Skeletal muscle satellite cell (primary cell): ENCODE data around the gene F7.
"Not testable (repeated sequence)": the region's sequence is repeated elsewhere in the genome, so short reads cannot be mapped to it uniquely, and the experiment has no call there.

Experiments used
- H3K27me3 ChIP-seq: 2 replicates; pipeline ENCODE4 v1.7.0; 2013; ENCODE audit warnings: low read length; ENCODE audit not compliant: control insufficient read depth, insufficient read depth
- H3K36me3 ChIP-seq: 2 replicates; pipeline ENCODE4 v1.7.0; 2013; ENCODE audit warnings: mild to moderate bottlenecking, control low read depth, low read length; ENCODE audit not compliant: insufficient read depth
- H3K4me1 ChIP-seq: 2 replicates; pipeline ENCODE4 v1.7.0; 2013; ENCODE audit warnings: low read length; ENCODE audit not compliant: control insufficient read depth, insufficient read depth
- H3K4me2 ChIP-seq: 2 replicates; pipeline ENCODE4 v1.7.0; 2013; ENCODE audit warnings: mild to moderate bottlenecking, low read length
- H3K4me3 ChIP-seq: 2 replicates; pipeline ENCODE4 v1.7.0; 2013; ENCODE audit warnings: low read length
- H3K9ac ChIP-seq: 2 replicates; pipeline ENCODE4 v1.7.0; 2013; ENCODE audit warnings: mild to moderate bottlenecking, low read depth, low read length, moderate library complexity
- H3K9me3 ChIP-seq: replicated peaks from 2 replicates; pipeline ENCODE4 v1.7.0; 2013; ENCODE audit warnings: mild to moderate bottlenecking, control low read depth, low read length

Gene F7

DNA sequence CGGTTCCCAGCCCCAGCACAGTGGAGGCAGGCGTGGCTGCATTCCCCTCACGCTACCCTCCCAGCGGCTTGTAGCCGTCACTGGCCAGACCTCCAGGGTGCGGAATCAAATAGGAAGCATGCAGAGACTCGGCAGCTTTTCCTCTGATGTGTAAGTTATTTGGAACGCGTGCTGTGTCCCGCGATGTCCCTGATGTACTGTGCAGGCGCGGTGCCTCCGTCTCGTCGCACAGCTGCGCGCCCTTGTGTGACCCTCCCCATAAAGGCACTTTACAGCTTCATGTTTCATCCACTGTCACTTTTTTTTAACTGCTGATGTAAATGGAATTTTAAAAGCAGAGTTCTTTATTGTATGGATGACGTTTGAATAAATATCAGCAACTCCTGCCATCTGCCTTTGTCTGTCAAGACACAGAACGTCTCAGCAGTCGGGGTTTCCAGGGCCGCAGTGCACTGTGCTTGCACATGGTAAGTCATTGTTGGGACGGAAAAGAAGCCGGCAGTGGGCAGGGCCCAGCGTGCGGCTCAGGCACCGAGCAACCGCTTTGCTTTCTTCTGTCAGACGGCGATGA lies 7.3 kb upstream of the F7 start:
- Histone ChIP-seq H3K9me3 (no peaks in the 10 kb centered on the region), H3K4me3 (no peak overlapping the region), H3K27me3 (peaks cover 18% of the 10 kb centered on the region), H3K4me1 (no peaks in the 10 kb centered on the region), H3K4me2 (peak overlapping the region; percentile 61), H3K9ac (no peak overlapping the region), H3K36me3 (no peaks in the 10 kb centered on the region)

- no peaks in the 10 kb centered on the region for H3K4me1 ChIP-seq
- no peaks in the 10 kb centered on the region for H3K9me3 ChIP-seq
- H3K27me3 ChIP-seq: peaks cover 20% of the 10 kb centered on the region
- H3K4me2 ChIP-seq: no peak overlapping the region
- H3K4me3 ChIP-seq: no peak overlapping the region
- H3K36me3 ChIP-seq: no peaks in the 10 kb centered on the region
- no peak overlapping the region for H3K9ac ChIP-seq
Measured at GRCh38 chr13:113099142-113099541, 6.4 kb upstream of the F7 start.

DNA sequence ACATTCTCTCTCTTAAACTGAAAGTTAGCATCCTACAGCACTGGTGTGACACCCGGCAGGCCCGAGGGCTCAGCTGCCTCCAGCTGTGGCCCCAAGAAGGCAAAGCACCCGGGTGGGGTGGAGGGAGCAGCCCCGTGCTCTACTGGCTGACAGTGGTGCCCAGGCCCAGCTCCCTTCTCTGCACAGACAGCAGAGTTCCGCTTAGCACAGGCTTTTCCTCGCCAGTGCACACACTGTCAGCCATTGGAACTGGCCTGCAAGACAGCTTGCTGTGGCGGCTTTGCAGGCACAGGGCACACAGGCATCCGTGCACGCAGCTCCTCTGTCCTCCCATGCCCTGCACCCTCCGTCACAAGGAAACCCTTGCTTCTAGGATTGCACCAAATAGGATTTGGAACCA lies 3.3 kb upstream of the F7 start:
- peaks cover 24% of the 10 kb centered on the region for H3K27me3 ChIP-seq
- H3K4me2 ChIP-seq, H3K9ac ChIP-seq, H3K9me3 ChIP-seq, H3K4me1 ChIP-seq, H3K36me3 ChIP-seq, H3K4me3 ChIP-seq: not testable (repeated sequence)

- Histone ChIP-seq H3K36me3 (no peaks in the 10 kb centered on the region), H3K27me3 (peaks cover 24% of the 10 kb centered on the region), H3K4me1 (no peaks in the 10 kb centered on the region), H3K9ac (no peak overlapping the region), H3K4me2 (no peak overlapping the region), H3K4me3 (no peak overlapping the region), H3K9me3 (no peaks in the 10 kb centered on the region)
Measured at GRCh38 chr13:113102727-113103126, 2.9 kb upstream of the F7 start.

GRCh38 chr13:113103646-113104045 lies 1.9 kb upstream of the F7 start:
- Histone ChIP-seq H3K4me1 (no peaks in the 10 kb centered on the region), H3K36me3 (no peaks in the 10 kb centered on the region), H3K4me3 (no peak overlapping the region), H3K27me3 (peaks cover 21% of the 10 kb centered on the region), H3K4me2 (no peak overlapping the region), H3K9me3 (no peaks in the 10 kb centered on the region), H3K9ac (no peak overlapping the region)

- no peaks in the 10 kb centered on the region for H3K9me3 ChIP-seq
- H3K36me3 ChIP-seq: no peaks in the 10 kb centered on the region
- peaks cover 30% of the 10 kb centered on the region for H3K27me3 ChIP-seq
- H3K4me3 ChIP-seq: no peak overlapping the region
- H3K4me2 ChIP-seq: no peak overlapping the region
- no peaks in the 10 kb centered on the region for H3K4me1 ChIP-seq
- H3K9ac ChIP-seq: no peak overlapping the region
Measured at GRCh38 chr13:113105921-113106452, 396 bp downstream of the F7 start.

DNA sequence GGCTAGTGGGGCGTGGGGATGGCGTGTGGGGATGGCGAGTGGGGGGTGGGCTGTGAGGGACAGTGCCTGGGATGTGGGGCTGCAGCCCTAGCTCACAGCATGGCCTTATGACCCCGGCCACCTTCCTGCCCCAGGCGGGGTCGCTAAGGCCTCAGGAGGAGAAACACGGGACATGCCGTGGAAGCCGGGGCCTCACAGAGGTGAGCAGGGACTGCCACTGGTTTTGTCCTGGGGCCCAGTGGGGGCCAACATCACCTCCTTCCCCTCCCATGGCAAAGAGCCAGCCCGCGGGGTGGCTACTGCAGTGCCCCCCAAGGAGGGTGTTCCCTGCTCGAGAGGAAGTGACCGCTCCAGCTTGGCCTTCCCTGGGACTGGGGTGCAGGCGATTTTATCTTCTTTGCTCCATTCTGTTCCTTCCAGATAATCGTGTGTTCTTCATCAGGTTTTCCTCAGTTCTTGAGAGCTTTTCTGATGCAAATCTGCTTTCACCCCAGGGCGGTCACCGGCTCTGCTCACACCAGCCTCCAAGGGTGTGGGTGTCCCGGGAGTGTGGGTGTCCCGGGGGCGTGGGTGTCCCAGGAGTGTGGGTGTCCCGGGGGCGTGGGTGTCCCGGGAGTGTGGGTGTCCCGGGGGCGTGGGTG lies 1.2 kb downstream of the F7 start:
- H3K4me1 ChIP-seq: no peaks in the 10 kb centered on the region
- no peak overlapping the region for H3K4me2 ChIP-seq
- H3K9ac ChIP-seq: no peak overlapping the region
- peaks cover 34% of the 10 kb centered on the region for H3K27me3 ChIP-seq
- H3K36me3 ChIP-seq: no peaks in the 10 kb centered on the region
- no peaks in the 10 kb centered on the region for H3K9me3 ChIP-seq
- H3K4me3 ChIP-seq: no peak overlapping the region

- H3K9ac ChIP-seq, H3K4me3 ChIP-seq, H3K4me2 ChIP-seq, H3K9me3 ChIP-seq, H3K36me3 ChIP-seq, H3K4me1 ChIP-seq: not testable (repeated sequence)
- H3K27me3 ChIP-seq: peaks cover 32% of the 10 kb centered on the region
Measured at GRCh38 chr13:113108521-113108920, 2.9 kb downstream of the F7 start.

DNA sequence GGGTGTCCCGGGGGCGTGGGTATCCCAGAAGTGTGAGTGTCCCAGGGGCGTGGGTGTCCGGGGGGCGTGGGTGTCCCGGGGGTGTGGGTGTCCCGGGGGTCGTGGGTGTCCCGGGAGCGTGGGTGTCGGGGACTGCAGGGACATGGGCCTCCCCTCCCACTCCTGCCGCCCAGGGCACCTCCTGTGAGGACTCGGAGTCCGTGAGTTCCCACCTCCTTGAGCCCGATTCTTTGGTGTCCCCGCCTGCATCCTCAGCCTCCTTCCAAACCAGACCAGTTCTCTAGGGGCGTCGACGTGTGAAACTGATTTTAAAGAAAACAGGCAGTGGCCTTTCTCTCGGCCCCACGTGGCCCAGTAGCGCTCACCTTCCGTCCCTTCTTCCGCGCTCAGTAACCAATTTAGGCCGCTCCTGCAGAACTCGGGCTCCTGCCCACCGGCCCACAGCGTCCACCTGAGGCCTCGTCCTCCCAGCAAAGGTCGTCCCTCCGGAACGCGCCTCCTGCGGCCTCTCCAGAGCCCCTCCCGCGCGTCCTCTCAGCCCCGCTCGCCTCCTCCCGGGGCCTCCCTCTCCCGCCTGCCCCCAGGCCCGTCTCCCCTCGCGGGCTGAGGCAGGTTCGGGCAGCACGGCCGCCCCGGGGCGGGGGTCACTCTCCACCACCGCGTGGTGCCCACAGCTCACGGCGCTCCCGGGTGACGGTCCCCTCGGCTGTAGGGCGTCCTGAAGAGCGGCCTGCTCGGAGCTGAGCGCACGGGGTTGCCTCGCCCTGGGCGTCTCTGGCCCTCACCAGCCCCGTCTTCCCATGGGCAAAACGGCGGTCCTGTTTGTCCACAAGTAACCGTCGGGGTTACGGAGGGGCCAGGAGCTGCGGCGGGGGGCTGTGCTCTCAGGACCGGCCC lies 3.8 kb downstream of the F7 start:
- Histone ChIP-seq H3K4me2 (no peak overlapping the region), H3K4me1 (no peaks in the 10 kb centered on the region), H3K9me3 (no peaks in the 10 kb centered on the region), H3K9ac (no peak overlapping the region), H3K36me3 (no peaks in the 10 kb centered on the region), H3K4me3 (no peak overlapping the region), H3K27me3 (peaks cover 29% of the 10 kb centered on the region)

DNA sequence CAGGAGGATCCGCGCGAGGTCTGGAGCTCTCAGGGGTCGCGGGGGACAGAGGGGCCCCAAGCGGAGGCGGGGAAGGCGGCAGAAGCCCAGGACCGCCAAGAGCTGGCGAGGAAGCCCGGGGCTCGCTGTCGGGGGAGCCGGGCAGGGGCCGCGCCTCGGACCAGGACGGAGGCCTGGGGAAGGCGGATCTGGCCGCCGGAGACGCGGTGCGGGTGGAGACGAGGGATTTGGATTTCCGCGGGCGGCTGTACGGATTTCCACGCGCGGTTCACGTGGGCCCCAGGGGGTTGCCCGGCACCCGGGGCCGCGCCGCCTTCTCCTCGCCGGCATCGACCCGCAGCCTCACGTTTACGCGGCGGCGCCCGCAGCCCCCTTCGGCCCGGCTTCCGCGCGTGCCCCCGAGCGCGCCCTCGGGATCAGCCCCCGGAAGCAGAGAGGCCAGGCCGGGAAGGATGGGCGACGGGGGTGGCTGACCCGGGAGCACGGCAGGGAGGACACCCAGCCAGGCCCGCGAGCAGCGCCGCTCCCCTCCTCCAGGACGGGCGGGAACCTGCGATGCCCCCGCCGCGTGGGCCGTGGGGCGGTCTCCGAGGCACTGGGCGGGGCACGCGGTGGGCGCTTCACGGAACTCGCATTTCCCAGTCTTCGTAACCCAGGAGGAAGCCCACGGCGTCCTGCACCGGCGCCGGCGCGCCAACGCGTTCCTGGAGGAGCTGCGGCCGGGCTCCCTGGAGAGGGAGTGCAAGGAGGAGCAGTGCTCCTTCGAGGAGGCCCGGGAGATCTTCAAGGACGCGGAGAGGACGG lies 4.7 kb downstream of the F7 start:
- Histone ChIP-seq H3K4me2 (peak overlapping the region; percentile 82), H3K36me3 (no peaks in the 10 kb centered on the region), H3K27me3 (peaks cover 36% of the 10 kb centered on the region), H3K4me1 (no peaks in the 10 kb centered on the region), H3K9ac (peak overlapping the region; percentile 6), H3K9me3 (no peaks in the 10 kb centered on the region), H3K4me3 (peak overlapping the region; percentile 60)

DNA sequence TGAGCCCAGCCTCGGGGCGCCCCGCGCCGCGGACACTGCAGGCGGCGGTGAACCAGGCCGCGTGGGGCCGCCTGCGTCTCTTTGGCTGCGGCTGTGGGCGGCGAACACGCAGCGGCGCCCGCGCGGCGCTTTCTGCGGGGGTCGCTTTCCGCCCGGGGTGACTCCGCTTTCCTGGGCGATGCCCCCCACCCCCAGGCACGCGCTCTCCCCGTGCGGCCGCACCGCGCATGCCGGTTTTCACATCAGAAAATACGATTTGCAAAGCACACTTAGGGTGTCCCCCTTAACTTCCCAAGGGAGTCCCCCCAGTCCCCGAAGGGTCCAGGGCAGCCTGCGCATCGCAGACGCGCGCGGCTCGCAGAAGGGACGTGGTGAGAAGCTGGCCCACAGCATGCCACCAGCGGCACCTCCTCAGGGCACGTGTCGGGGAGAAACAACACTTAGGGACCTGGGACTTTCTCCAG lies 5.3 kb downstream of the F7 start:
- peak overlapping the region; percentile 6 for H3K9ac ChIP-seq
- H3K27me3 ChIP-seq: peaks cover 43% of the 10 kb centered on the region
- H3K4me1 ChIP-seq: no peaks in the 10 kb centered on the region
- H3K4me3 ChIP-seq: peak overlapping the region; percentile 60
- H3K4me2 ChIP-seq: peak overlapping the region; percentile 82
- no peaks in the 10 kb centered on the region for H3K36me3 ChIP-seq
- no peaks in the 10 kb centered on the region for H3K9me3 ChIP-seq
